Subcutaneous adipose tissue (tissue), 4 donors: ENCODE measurements around the gene CCDC33. TPM values are rescaled to one million over a fixed set of nuclear protein-coding genes. Genes with fewer than 3 reads are reported as not detected.

ENCODE experiments used
- total RNA-seq, 4 donors: library from RNA; depleted of rRNA; stranded (reverse); fragments of >200 nt; gene quantifications; one replicate each; pipeline ENCODE4 v1.1.0, GENCODE V29; 2016
- TF ChIP-seq, protein P1 (sequence below): fragments of 450-650 bp; IDR thresholded peaks from one replicate; pipeline ENCODE4 v1.5.1; 2016; ENCODE audit warnings: low read depth, mild to moderate bottlenecking, control low read depth, antibody characterized with exemption, moderate library complexity

The CCDC33 gene
- total RNA-seq, 4 donors from 2014 or later = not detected

DNA sequence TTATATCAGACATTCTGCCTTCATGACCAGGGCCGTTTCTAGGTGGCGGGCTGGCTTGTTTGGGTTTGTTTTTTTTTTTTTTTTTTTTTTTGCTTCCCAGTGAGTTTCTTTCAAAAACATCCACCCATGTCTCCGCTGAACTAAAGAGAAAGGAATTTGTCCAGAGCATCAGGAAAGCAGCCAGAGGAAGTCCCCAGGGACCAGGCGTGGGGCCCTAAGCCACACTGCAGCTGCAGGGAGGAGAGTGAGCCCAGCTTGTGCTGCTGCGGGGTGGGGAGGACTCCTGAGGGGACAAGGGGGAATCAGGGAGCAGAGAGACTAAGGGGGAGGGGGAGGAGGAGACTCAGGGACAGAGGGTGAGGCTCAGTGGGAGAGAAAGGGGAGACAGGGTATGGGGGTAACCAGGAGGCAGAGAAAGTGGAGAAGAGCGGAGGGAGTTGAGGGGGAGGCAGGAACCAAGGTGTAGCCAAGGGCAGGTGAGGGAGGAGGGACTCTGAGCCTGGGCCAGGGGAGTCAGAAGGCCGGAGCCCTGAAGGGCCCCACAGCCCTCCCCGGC is 81.8 kb downstream of the CCDC33 start:
- TF ChIP-seq, protein P1, sequence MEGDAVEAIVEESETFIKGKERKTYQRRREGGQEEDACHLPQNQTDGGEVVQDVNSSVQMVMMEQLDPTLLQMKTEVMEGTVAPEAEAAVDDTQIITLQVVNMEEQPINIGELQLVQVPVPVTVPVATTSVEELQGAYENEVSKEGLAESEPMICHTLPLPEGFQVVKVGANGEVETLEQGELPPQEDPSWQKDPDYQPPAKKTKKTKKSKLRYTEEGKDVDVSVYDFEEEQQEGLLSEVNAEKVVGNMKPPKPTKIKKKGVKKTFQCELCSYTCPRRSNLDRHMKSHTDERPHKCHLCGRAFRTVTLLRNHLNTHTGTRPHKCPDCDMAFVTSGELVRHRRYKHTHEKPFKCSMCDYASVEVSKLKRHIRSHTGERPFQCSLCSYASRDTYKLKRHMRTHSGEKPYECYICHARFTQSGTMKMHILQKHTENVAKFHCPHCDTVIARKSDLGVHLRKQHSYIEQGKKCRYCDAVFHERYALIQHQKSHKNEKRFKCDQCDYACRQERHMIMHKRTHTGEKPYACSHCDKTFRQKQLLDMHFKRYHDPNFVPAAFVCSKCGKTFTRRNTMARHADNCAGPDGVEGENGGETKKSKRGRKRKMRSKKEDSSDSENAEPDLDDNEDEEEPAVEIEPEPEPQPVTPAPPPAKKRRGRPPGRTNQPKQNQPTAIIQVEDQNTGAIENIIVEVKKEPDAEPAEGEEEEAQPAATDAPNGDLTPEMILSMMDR = no peak

DNA sequence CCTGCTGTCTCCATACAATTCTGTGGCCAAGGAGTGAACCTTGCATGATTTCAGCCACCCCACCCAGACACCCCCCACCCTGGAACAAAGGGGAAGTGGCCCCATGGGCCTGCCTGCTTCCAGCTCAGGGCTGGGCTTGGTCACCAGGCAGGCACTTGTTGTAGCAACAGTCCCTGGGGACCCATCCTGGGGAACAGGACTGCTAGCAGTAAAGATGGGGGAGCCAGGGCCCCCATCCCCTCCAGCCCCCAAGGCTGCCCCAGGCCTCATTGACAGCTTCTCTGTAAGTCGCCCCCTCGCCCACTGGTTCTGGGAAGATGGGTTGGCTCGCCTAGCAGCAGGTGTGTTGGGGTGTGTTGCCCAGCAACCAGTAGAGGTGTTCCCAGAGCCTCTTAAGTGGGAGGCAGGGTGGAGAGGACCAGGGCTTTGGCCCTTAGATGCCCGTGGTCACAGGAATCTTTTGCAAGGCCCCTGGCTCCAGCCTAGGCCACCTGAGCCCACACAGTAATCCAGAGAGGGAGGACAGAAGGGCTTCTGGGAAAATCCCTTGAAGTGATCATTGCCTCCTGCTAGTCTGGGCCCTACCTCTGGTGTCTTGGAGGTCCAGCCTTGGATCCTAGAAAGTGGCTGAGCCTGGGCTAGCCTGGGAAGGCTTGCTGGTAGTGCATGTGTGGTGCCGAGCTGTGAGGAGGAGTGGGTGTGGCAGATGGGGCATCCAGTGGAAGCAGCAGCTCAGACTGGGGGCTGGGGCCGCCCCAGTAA is 82.4 kb downstream of the CCDC33 start:
- TF ChIP-seq, protein P1 = no peak

DNA sequence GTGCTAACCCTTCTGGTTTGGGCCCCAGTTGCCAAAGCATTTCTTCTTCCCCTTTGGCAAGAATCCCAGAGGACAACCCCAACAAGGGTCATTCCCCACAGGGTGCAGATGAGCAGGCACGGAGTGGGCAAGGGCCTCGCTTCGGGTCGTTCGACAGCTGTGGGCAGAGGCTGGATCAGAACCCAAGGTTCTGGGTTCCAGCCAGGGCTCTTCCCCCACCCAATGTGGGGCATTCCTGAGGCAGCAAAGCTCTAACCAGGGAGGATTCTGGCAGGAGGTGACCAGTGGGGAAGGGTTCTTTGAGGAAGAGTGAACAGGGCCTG is 83.0 kb downstream of the CCDC33 start:
- TF ChIP-seq, protein P1 = no peak

DNA sequence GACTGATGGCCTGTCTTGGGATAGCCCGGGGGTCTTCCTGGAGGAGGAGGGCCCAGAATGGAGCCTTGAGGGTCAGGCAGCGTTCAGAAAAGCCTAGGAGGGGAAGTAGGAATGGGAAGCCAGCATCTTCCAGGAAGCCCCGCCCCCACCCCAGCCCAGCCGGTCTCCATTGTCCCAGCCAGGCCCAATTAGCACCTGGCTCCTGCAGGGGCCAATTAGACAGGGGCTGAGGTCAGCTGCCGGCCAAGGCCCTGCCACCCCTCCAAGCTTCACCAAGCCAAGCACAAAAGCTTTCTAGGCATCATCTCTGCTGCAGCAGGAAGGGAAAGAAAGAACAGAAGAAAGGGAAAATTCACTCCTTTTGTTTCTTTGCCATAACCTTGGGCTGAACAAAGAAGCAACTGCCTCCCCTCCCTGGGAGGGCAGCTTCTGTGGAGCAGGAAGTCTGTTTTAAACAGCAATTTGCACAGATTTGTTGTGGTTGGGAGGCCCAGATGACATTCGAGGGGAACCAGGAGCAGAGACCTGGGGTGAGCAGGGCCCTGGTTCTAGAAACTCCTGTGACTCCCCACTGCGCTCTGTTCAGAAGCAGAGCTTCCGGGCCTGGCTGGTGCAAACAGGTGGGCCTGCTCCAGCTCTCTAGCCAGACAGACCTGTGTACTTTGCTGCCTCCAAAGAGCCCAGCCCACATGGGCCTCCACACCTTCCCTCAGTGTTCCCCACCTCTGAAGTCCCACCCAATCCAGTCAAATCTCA is 83.6 kb downstream of the CCDC33 start:
- TF ChIP-seq, protein P1 = no peak

DNA sequence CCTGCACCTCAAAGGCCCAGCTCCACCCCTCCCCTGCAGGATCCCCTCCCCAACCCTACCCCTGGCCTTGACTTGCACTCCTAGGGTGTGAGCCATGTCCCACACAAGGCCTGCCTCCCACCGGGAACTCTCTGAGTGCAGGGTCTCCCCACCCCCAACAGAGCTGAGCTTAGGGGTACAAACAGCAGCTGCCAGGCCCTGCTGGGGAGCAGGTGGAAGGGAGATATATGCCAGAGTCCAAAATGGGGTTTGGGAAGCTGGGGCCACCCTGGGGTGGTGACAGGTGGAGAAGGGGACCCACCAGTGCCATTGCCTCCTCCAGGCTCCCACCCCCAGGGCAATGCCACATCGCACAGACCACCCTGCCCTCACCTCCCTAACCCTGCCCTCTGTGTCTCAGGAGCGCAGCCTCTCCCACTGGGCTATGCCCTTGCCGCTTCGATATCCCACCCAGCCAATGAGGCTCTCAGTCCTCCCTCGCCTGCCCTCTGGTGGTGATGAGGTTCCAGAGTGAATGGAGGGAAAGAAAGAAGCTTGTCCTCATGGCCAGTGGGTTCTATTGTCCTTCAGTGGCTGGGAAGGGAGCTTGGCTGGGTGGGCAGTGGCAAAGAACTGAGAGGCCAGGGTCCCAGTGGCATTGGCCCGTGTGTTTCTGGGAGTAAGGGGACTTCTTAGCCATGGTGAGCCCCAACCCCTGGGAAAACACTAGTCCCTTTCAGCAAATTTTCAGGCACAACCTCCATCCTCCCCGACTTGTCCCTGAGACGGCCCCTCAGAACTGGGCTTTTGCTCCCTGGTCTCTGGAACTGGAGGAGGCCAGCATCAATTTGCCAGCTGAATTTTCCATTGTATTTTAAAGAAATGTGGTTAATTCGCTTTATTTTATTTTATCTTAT is 84.5 kb downstream of the CCDC33 start:
- TF ChIP-seq, protein P1 = no peak

DNA sequence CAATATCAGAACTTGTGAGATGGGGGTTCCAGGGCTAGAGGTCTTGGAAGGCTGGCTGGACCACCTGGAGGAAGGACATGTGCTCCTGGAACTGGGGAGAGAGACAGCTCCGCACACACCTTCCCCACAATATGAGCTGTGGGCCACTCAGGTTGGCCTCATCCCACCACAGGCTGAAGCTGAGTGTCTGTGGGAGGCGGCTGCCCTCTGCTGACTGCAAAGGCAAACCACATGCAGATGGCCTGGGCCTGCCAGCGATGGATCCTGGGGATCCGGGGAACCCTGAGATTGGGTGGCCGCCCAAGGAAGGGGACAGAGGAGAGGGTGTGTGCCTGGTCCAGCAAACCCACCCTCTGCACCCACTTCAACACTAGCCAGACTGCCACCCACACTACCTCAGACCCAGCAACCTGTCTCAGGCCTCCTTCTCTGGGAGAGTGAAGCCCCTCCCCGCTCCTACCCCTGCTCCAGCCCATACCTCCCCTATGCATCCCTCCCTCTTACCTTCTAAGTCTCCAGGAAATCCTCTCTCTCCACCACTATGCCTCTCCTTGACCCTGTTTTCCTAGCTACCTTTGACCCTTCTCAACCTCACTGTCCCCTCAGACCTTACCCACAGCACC is 86.5 kb downstream of the CCDC33 start:
- TF ChIP-seq, protein P1 = no peak
